ENCODE measurements around the gene GABRG3. TPM values are rescaled to one million over a fixed set of nuclear protein-coding genes. Genes with fewer than 3 reads are reported as not detected.

GABRG3 gene
- total RNA-seq, 1 experiment from 2014 or later = not detected

DNA sequence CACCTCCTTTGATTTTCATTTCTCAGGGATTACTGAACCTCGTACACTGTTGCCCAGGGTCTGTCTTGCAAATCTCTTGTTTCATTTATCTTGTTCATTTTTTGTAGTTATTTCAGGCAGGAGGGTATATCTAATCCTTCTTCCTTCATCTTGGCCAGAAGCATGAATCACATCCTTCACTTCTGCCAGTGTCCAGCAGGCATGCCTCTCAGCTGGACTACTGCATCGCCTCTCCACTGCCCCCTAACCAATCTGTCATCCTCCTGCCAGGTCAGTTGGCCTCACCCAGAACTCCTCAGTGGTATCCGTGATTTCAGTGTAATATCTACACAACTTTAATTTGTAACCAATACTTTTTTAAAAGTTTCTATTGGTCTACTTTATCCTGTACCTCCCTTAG lies 297.9 kb downstream of the GABRG3 start:
- H3K9me2 ChIP-seq (ENCODE audit: insufficient read depth) = no peaks in the 10 kb centered on the region
- RAD21 ChIA-PET (ENCODE audit: low non-redundant PET in 1 of 2, low total read pairs in 2 of 2, uncharacterized antibody in 2 of 2, unreplicated experiment in 2 of 2) = no interaction called here
- H3K27me3 ChIP-seq (ENCODE audit: insufficient read depth, low read length) = no peaks in the 10 kb centered on the region
- H4K20me1 ChIP-seq (ENCODE audit: insufficient read depth) = no peaks in the 10 kb centered on the region
- POLR2A ChIA-PET = no interaction called here
- intact Hi-C loops (cut with micrococcal nuclease) = no loop called here
- no TSS peak for BruUV-seq (replicated peaks)
- H3K36me3 ChIP-seq (ENCODE audit: control insufficient read depth in 1 of 2, insufficient read depth in 2 of 2, low read length in 2 of 2) = no peaks in the 10 kb centered on the region
- H3K4me2 ChIP-seq (ENCODE audit: low read length) = no peak overlapping the region
- H3K9me3 ChIP-seq (ENCODE audit: control insufficient read depth in 1 of 2, insufficient read depth in 1 of 2, low read depth in 1 of 2, low read length in 2 of 2) = peaks cover 15 to 23% of the 10 kb centered on the region in 2 experiments; a peak in 3 of 4 replicates
- no peak overlapping the region for H3K9ac ChIP-seq (ENCODE audit: low read length)
- H3K27ac ChIP-seq (ENCODE audit: low read depth, low read length) = no peak overlapping the region
- no peaks in the 10 kb centered on the region for H3K79me2 ChIP-seq (ENCODE audit: insufficient read depth, low read length)
- H3K4me3 ChIP-seq (replicated peaks in 1 of 2; ENCODE audit: low read depth in 1 of 2, low read length in 2 of 2) = no peak overlapping the region
- no peak overlapping the region for H2AFZ ChIP-seq (ENCODE audit: low read depth, low read length, poor library complexity, severe bottlenecking)
- DNase-seq (ENCODE audit: low read depth, low spot score) = no peak
- CTCF ChIA-PET = no interaction called here
- no peaks in the 10 kb centered on the region for H3K4me1 ChIP-seq (ENCODE audit: control insufficient read depth in 1 of 2, insufficient read depth in 2 of 2, low read length in 2 of 2)
- TF ChIP-seq SP1 (IDR thresholded peaks at IDR 0.05; ENCODE audit: low read depth) (no peak), ZNF274 (IDR thresholded peaks at IDR 0.05; ENCODE audit: low read depth, low read length) (no peak)
- no peak for ATAC-seq

DNA sequence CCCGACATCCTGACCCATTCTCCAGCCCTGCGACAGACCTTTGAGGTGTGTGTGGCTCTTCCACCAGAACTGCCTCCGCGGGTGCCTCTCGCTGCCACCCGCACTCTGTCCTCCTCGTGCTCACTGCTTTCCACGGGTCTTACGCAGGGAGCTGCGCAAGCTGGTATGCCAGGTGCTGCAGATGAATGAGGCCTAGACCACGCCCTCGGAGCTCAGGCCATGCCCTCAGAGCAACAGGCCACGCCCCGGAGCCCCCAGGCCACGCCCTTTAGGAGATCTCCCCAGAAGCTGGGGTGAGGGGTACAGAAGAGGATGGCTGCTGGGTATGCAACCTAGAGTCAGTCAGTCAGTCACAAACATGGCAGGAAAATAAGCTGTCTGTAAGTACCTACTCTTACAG lies 300.3 kb downstream of the GABRG3 start:
- H3K27me3 ChIP-seq (ENCODE audit: insufficient read depth, low read length) = no peaks in the 10 kb centered on the region
- intact Hi-C loops (cut with micrococcal nuclease) = no loop called here
- no peaks in the 10 kb centered on the region for H3K4me1 ChIP-seq (ENCODE audit: control insufficient read depth in 1 of 2, insufficient read depth in 2 of 2, low read length in 2 of 2)
- H3K9ac ChIP-seq (ENCODE audit: low read length) = no peak overlapping the region
- H3K27ac ChIP-seq (ENCODE audit: low read depth, low read length) = no peak overlapping the region
- H3K4me2 ChIP-seq (ENCODE audit: low read length) = no peak overlapping the region
- no peak for ATAC-seq
- BruUV-seq (replicated peaks) = no TSS peak
- H3K4me3 ChIP-seq (replicated peaks in 1 of 2; ENCODE audit: low read depth in 1 of 2, low read length in 2 of 2) = no peak overlapping the region
- no peaks in the 10 kb centered on the region for H3K9me2 ChIP-seq (ENCODE audit: insufficient read depth)
- peaks cover 19 to 34% of the 10 kb centered on the region in 2 experiments; a peak in 3 of 4 replicates for H3K9me3 ChIP-seq (ENCODE audit: control insufficient read depth in 1 of 2, insufficient read depth in 1 of 2, low read depth in 1 of 2, low read length in 2 of 2)
- POLR2A ChIA-PET = no interaction called here
- H3K79me2 ChIP-seq (ENCODE audit: insufficient read depth, low read length) = no peaks in the 10 kb centered on the region
- no peaks in the 10 kb centered on the region for H4K20me1 ChIP-seq (ENCODE audit: insufficient read depth)
- H3K36me3 ChIP-seq (ENCODE audit: control insufficient read depth in 1 of 2, insufficient read depth in 2 of 2, low read length in 2 of 2) = no peaks in the 10 kb centered on the region
- H2AFZ ChIP-seq (ENCODE audit: low read depth, low read length, poor library complexity, severe bottlenecking) = no peak overlapping the region
- DNase-seq (ENCODE audit: low read depth, low spot score) = no peak
- RAD21 ChIA-PET (ENCODE audit: low non-redundant PET in 1 of 2, low total read pairs in 2 of 2, uncharacterized antibody in 2 of 2, unreplicated experiment in 2 of 2) = no interaction called here
- CTCF ChIA-PET = no interaction called here
- TF ChIP-seq, protein P1, sequence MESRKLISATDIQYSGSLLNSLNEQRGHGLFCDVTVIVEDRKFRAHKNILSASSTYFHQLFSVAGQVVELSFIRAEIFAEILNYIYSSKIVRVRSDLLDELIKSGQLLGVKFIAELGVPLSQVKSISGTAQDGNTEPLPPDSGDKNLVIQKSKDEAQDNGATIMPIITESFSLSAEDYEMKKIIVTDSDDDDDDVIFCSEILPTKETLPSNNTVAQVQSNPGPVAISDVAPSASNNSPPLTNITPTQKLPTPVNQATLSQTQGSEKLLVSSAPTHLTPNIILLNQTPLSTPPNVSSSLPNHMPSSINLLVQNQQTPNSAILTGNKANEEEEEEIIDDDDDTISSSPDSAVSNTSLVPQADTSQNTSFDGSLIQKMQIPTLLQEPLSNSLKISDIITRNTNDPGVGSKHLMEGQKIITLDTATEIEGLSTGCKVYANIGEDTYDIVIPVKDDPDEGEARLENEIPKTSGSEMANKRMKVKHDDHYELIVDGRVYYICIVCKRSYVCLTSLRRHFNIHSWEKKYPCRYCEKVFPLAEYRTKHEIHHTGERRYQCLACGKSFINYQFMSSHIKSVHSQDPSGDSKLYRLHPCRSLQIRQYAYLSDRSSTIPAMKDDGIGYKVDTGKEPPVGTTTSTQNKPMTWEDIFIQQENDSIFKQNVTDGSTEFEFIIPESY (IDR thresholded peaks at IDR 0.05; ENCODE audit: extremely low read depth, insufficient replicate concordance, low read length) = no peak
- TF ChIP-seq ELF1 (IDR thresholded peaks at IDR 0.05; ENCODE audit: borderline replicate concordance, low read depth) (no peak), ZFX (IDR thresholded peaks at IDR 0.05) (no peak), EZH2 (IDR thresholded peaks at IDR 0.05) (no peak), TCF7L2 (IDR thresholded peaks at IDR 0.05; ENCODE audit: borderline replicate concordance, extremely low read depth, insufficient read depth, insufficient read length) (no peak), FOSL1 (IDR thresholded peaks at IDR 0.05; ENCODE audit: low read depth) (no peak), ATF3 (IDR thresholded peaks at IDR 0.05) (no peak), YY1 (IDR thresholded peaks at IDR 0.05; ENCODE audit: extremely low read depth, insufficient replicate concordance, low read depth, low read length) (no peak), JUND (IDR thresholded peaks at IDR 0.05) (no peak), ZNF274 (IDR thresholded peaks at IDR 0.05; ENCODE audit: low read depth, low read length) (no peak), EGR1 (IDR thresholded peaks at IDR 0.05; ENCODE audit: low read depth) (no peak)
- TF ChIP-seq, protein P2, sequence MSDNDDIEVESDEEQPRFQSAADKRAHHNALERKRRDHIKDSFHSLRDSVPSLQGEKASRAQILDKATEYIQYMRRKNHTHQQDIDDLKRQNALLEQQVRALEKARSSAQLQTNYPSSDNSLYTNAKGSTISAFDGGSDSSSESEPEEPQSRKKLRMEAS (IDR thresholded peaks at IDR 0.05) = no peak
- TF ChIP-seq, protein P3, sequence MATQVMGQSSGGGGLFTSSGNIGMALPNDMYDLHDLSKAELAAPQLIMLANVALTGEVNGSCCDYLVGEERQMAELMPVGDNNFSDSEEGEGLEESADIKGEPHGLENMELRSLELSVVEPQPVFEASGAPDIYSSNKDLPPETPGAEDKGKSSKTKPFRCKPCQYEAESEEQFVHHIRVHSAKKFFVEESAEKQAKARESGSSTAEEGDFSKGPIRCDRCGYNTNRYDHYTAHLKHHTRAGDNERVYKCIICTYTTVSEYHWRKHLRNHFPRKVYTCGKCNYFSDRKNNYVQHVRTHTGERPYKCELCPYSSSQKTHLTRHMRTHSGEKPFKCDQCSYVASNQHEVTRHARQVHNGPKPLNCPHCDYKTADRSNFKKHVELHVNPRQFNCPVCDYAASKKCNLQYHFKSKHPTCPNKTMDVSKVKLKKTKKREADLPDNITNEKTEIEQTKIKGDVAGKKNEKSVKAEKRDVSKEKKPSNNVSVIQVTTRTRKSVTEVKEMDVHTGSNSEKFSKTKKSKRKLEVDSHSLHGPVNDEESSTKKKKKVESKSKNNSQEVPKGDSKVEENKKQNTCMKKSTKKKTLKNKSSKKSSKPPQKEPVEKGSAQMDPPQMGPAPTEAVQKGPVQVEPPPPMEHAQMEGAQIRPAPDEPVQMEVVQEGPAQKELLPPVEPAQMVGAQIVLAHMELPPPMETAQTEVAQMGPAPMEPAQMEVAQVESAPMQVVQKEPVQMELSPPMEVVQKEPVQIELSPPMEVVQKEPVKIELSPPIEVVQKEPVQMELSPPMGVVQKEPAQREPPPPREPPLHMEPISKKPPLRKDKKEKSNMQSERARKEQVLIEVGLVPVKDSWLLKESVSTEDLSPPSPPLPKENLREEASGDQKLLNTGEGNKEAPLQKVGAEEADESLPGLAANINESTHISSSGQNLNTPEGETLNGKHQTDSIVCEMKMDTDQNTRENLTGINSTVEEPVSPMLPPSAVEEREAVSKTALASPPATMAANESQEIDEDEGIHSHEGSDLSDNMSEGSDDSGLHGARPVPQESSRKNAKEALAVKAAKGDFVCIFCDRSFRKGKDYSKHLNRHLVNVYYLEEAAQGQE (IDR thresholded peaks at IDR 0.05; ENCODE audit: low read depth) = no peak

All from HCT116 (cell line).